Astrocyte (in vitro differentiated cells and primary cell): ENCODE data around the gene S100A6.

ENCODE experiments used
- CTCF ChIP-seq: IDR thresholded peaks from 2 replicates; pipeline ENCODE4 v1.5.1; 2011; ENCODE audit warnings: low read depth, mild to moderate bottlenecking, inconsistent platforms, low read length, moderate library complexity; ENCODE audit not compliant: insufficient read depth
- EZH2 ChIP-seq: IDR thresholded peaks from 2 replicates; pipeline ENCODE4 v1.6.1; 2012; ENCODE audit warnings: mild to moderate bottlenecking, low read length, inconsistent platforms; ENCODE audit not compliant: insufficient read depth

GRCh38 chr1:153563991-153564390 is 28.2 kb upstream of the S100A6 start:
- TF ChIP-seq CTCF (no peak), EZH2 (no peak)
